GM12878 (cell line): ENCODE results near the gene MFSD6. TPM values are rescaled to one million over a fixed set of nuclear protein-coding genes. Genes with fewer than 3 reads are reported as not detected.

Experiments
- ATAC-seq: fragments of 200-7000 bp; cut with Tn5 transposase; 3 replicates; pipeline ENCODE4 v1.9.1; 2020; ENCODE audit warnings: mild to moderate bottlenecking, moderate library complexity
- BruUV-seq: library from RNA; stranded (reverse); fragments of 400-500 nt; replicated peaks from 2 replicates; lab custom pipeline; 2021; lab: Mats Ljungman, UMichigan
- CTCF ChIA-PET: fragments of 300-600 bp; sonication (Branson Sonifier 250); formaldehyde crosslinking; extraction: SDS; loops from one replicate; lab custom pipeline; 2021; ENCODE audit warnings: inconsistent platforms; lab: Yijun Ruan, JAX
- POLR2A ChIA-PET: fragments of 350-600 bp; formaldehyde crosslinking; extraction: SDS; loops from one replicate; lab custom pipeline; 2021; ENCODE audit warnings: inconsistent platforms; lab: Charles Lee
- RAD21 ChIA-PET: fragments of 300-600 bp; sonication (Branson Sonifier 250); formaldehyde crosslinking; loops from one replicate; lab custom pipeline; 2023; ENCODE audit warnings: antibody characterized with exemption; ENCODE audit not compliant: unreplicated experiment; lab: Charles Lee
- SMC1A ChIA-PET: fragments of 300-600 bp; sonication (Branson Sonifier 250); formaldehyde crosslinking; loops from one replicate; lab custom pipeline; 2023; ENCODE audit not compliant: unreplicated experiment, uncharacterized antibody; lab: Charles Lee
- DNase-seq: peaks from one replicate; pipeline ENCODE4 v3.0.0-alpha.2; 2011; ENCODE audit warnings: low read depth, low spot score
- FAIRE-seq: peaks from 3 replicates; lab custom pipeline; 2011; peaks lifted over from hg19 to GRCh38; lab: Jason Lieb, UNC
- H2AFZ ChIP-seq: 2 replicates; pipeline ENCODE4 v1.6.0; 2011; ENCODE audit warnings: low read depth, low read length, control low read depth; ENCODE audit not compliant: control insufficient read depth
- H3K27ac ChIP-seq: 2 replicates; pipeline ENCODE4 v1.5.1; 2011; ENCODE audit warnings: control low read depth; ENCODE audit not compliant: control insufficient read depth, insufficient read depth
- H3K27me3 ChIP-seq, 2 experiments: replicated peaks in 1 of 2; 2 replicates each; pipeline versions ENCODE4 v1.6.0 to v1.6.1; 2011; ENCODE audit warnings: low read length in 1 of 2; ENCODE audit not compliant: control insufficient read depth in 2 of 2, insufficient read depth in 2 of 2
- H3K36me3 ChIP-seq, 2 experiments: 2 replicates each; pipeline ENCODE4 v1.5.1; 2011; ENCODE audit warnings: low read length in 1 of 2; ENCODE audit not compliant: control insufficient read depth in 2 of 2, insufficient read depth in 2 of 2
- H3K4me1 ChIP-seq: 2 replicates; pipeline ENCODE4 v1.6.1; 2011; ENCODE audit warnings: mild to moderate bottlenecking, low read length, moderate library complexity, mixed read lengths; ENCODE audit not compliant: control insufficient read depth, insufficient read depth
- H3K4me2 ChIP-seq: 2 replicates; pipeline ENCODE4 v1.6.0; 2011; ENCODE audit warnings: control low read depth; ENCODE audit not compliant: control insufficient read depth, insufficient read depth
- H3K4me3 ChIP-seq: fragments of 200-600 bp; sonication (generic); 2 replicates; pipeline ENCODE4 v1.5.1; 2016
- H3K79me2 ChIP-seq: 2 replicates; pipeline ENCODE4 v1.6.0; 2011; ENCODE audit warnings: low read length; ENCODE audit not compliant: control insufficient read depth, insufficient read depth
- H3K9ac ChIP-seq: 2 replicates; pipeline ENCODE4 v1.8.0; 2011; ENCODE audit warnings: low read length, control low read depth, mixed read lengths; ENCODE audit not compliant: control insufficient read depth, insufficient read depth
- H3K9me3 ChIP-seq: replicated peaks from 3 replicates; pipeline ENCODE4 v1.5.1; 2011; ENCODE audit warnings: mild to moderate bottlenecking, low read length; ENCODE audit not compliant: control insufficient read depth, insufficient read depth
- H4K20me1 ChIP-seq: 2 replicates; pipeline ENCODE4 v1.6.0; 2011; ENCODE audit not compliant: control insufficient read depth, insufficient read depth
- ATF7 ChIP-seq: fragments of 450-650 bp; IDR thresholded peaks from 2 replicates; pipeline ENCODE4 v1.6.1; 2016; ENCODE audit warnings: low read depth, mild to moderate bottlenecking
- BMI1 ChIP-seq: fragments of 450-650 bp; IDR thresholded peaks from 2 replicates; pipeline ENCODE4 v1.6.1; 2016; ENCODE audit warnings: mild to moderate bottlenecking, moderate library complexity, borderline replicate concordance
- BRCA1 ChIP-seq: IDR thresholded peaks from 2 replicates; pipeline ENCODE4 v1.6.1; 2011; ENCODE audit warnings: low read depth, low read length, improper control_type of control experiment
- CBX5 ChIP-seq: sonication (generic); IDR thresholded peaks from 2 replicates; pipeline ENCODE4 v1.6.1; 2016; ENCODE audit warnings: low read depth, moderate library complexity, mild to moderate bottlenecking, inconsistent platforms
- DPF2 ChIP-seq: fragments of 450-650 bp; IDR thresholded peaks from 2 replicates; pipeline ENCODE4 v1.6.1; 2017; ENCODE audit warnings: mild to moderate bottlenecking
- E2F8 ChIP-seq: fragments of 450-650 bp; IDR thresholded peaks from 2 replicates; pipeline ENCODE4 v1.6.1; 2018; ENCODE audit warnings: mild to moderate bottlenecking, low read depth, moderate library complexity; ENCODE audit not compliant: partially characterized antibody
- E4F1 ChIP-seq: fragments of 450-650 bp; IDR thresholded peaks from 2 replicates; pipeline ENCODE4 v1.6.1; 2018; ENCODE audit warnings: borderline replicate concordance, mild to moderate bottlenecking; ENCODE audit not compliant: partially characterized antibody
- FOXK2 ChIP-seq: fragments of 450-650 bp; IDR thresholded peaks from 2 replicates; pipeline ENCODE4 v1.6.1; 2017; ENCODE audit warnings: mild to moderate bottlenecking, moderate library complexity
- GABPA ChIP-seq: IDR thresholded peaks from 2 replicates; pipeline ENCODE4 v1.6.1; 2014; ENCODE audit warnings: antibody characterized with exemption, low read depth, mild to moderate bottlenecking, inconsistent platforms
- HDGF ChIP-seq: fragments of 450-650 bp; IDR thresholded peaks from 2 replicates; pipeline ENCODE4 v1.6.1; 2016; ENCODE audit warnings: antibody characterized with exemption
- IRF3 ChIP-seq: fragments of 450-650 bp; IDR thresholded peaks from 2 replicates; pipeline ENCODE4 v1.6.1; 2014; ENCODE audit warnings: mild to moderate bottlenecking
- LARP7 ChIP-seq: fragments of 450-650 bp; IDR thresholded peaks from 2 replicates; pipeline ENCODE4 v1.6.1; 2017; ENCODE audit warnings: mild to moderate bottlenecking
- MTA3 ChIP-seq: IDR thresholded peaks from 2 replicates; pipeline ENCODE4 v1.6.1; 2012; ENCODE audit warnings: low read length, inconsistent platforms, borderline replicate concordance
- MXI1 ChIP-seq: fragments of 150-350 bp; IDR thresholded peaks from 2 replicates; pipeline ENCODE4 v1.6.1; 2011; ENCODE audit warnings: low read depth, mild to moderate bottlenecking, inconsistent platforms, low read length, improper control_type of control experiment
- NFXL1 ChIP-seq: fragments of 450-650 bp; IDR thresholded peaks from 2 replicates; pipeline ENCODE4 v1.6.1; 2017; ENCODE audit warnings: antibody characterized with exemption, mild to moderate bottlenecking, borderline replicate concordance
- SIN3A ChIP-seq: IDR thresholded peaks from 2 replicates; pipeline ENCODE4 v1.6.1; 2012; ENCODE audit warnings: low read depth, low read length, improper control_type of control experiment
- SREBF2 ChIP-seq: IDR thresholded peaks from 2 replicates; pipeline ENCODE4 v1.6.1; 2012; ENCODE audit warnings: mild to moderate bottlenecking, low read length
- TCF7 ChIP-seq: IDR thresholded peaks from 2 replicates; pipeline ENCODE4 v1.6.1; 2014; ENCODE audit warnings: antibody characterized with exemption, borderline replicate concordance
- WGBS: methylation state at CpG from one replicate; pipeline ENCODE4 v1.1.6; 2016; ENCODE audit warnings: low lambda C conversion rate; ENCODE audit not compliant: insufficient replicate concordance, insufficient coverage; ENCODE audit errors: missing lambda C conversion rate; 5-methylcytosine and 5-hydroxymethylcytosine counted together
- in situ Hi-C: fragments of 300-500 bp; cut with MboI; formaldehyde crosslinking; loops from 9 replicates; pipeline ENCODE4 v1.14.3; 2018; ENCODE audit warnings: mixed read lengths
- intact Hi-C: fragments of 100-400 bp; cut with micrococcal nuclease; formaldehyde crosslinking; loops from one replicate; pipeline ENCODE4 v1.14.2; 2022; ENCODE audit not compliant: unreplicated experiment
- polyA plus RNA-seq, 11 experiments: library from polyadenylated mRNA; depleted of rRNA in 4 of 11; unstranded in 6 of 11; stranded (reverse) in 5 of 11; fragments of >200 nt; fragmentation: Nextera tagmentation in 4 of 11; fragmentation: Illumina TruSeq in 1 of 11; extraction: Ambion mirVana in 4 of 11; extraction: Trizol in 1 of 11; gene quantifications; 1 replicate in 1 of 11; 2 replicates in 10 of 11; pipeline versions ENCODE4 v1.2.1 to v1.2.3, GENCODE V29; 2011 to 2016; ENCODE audit warnings: inconsistent platforms in 2 of 11, missing spikeins in 2 of 11, low read depth in 1 of 11
- total RNA-seq, 4 experiments: library from RNA; depleted of rRNA in 3 of 4; stranded (reverse); fragments of >200 nt in 3 of 4; fragmentation: Illumina TruSeq in 1 of 4; extraction: Trizol in 1 of 4; gene quantifications; 2 replicates each; pipeline versions ENCODE4 v1.2.1 to v1.2.3, GENCODE V29; 2013 to 2021
- TF ChIP-seq, protein P1 (sequence below): IDR thresholded peaks from 2 replicates; pipeline ENCODE4 v1.6.1; 2012; ENCODE audit warnings: low read depth, low read length, improper control_type of control experiment

The MFSD6 gene
- total and polyA plus RNA-seq, 10 of the 15 experiments (the other 5 are each of a cell fraction or from before 2014, with no cell fraction given) = 6.7 to 42.6 (median 24.2) TPM

GRCh38 chr2:190504912-190505311 lies 96.8 kb downstream of the MFSD6 start (continued):
- TF ChIP-seq E4F1 (no peak), SIN3A (no peak), DPF2 (no peak), BMI1 (no peak)
- TF ChIP-seq, all 136 proteins: peak for 0

DNA sequence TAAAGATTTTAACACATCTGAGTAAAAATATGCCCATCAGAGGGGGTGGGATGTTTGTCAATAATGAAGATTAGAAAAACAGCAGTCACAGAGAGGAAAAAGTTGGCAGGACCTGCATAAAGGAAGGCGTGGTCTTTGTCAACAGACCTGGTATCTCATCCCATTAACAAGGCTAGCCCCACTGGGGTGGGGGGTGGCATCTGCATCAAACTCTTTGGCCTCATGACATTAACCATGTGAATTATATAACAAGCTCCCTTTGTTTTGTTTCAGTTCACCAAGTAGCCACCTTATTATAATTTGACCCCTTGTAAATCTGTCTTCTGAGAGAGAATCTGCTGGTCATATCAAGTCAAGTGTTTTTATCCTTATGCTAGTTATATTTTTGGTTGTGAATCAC lies 97.5 kb downstream of the MFSD6 start:
- H3K4me3 ChIP-seq = no peak overlapping the region
- H4K20me1 ChIP-seq = no peaks in the 10 kb centered on the region
- no peak for DNase-seq
- no peak overlapping the region for H3K4me2 ChIP-seq
- RAD21 ChIA-PET = interaction anchor here (1.4 kb wide), 1 partner anchor 27 kb away, joined by 4 read pairs; no protein-coding TSS in a partner anchor
- BruUV-seq = no TSS peak
- no peak overlapping the region for H3K27ac ChIP-seq
- H3K79me2 ChIP-seq = no peaks in the 10 kb centered on the region
- WGBS = 100% methylated on average over 1 of the region's 1 CpG
- no peak for FAIRE-seq
- no peak overlapping the region for H2AFZ ChIP-seq
- H3K36me3 ChIP-seq = peaks cover 0 to 12% of the 10 kb centered on the region in 2 experiments; a peak in 3 of 4 replicates
- CTCF ChIA-PET = no interaction called here
- H3K9me3 ChIP-seq = no peaks in the 10 kb centered on the region
- in situ Hi-C loops = loop anchor here (5.0 to 10.0 kb wide), 2 partner anchors 118 to 421 kb away; no protein-coding TSS in a partner anchor
- SMC1A ChIA-PET = interaction anchor here (0.6 to 1.4 kb wide), 3 partner anchors 54 to 160 kb away, joined by 3 to 4 read pairs (median 3); no protein-coding TSS in a partner anchor
- POLR2A ChIA-PET = no interaction called here
- H3K27me3 ChIP-seq = no peaks in the 10 kb centered on the region
- ATAC-seq = no peak
- no peak overlapping the region for H3K9ac ChIP-seq
- H3K4me1 ChIP-seq = no peaks in the 10 kb centered on the region
- intact Hi-C loops = no loop called here
- TF ChIP-seq NFXL1 = no peak
- TF ChIP-seq TCF7 = no peak
- no peak for TF ChIP-seq ATF7
- no peak for TF ChIP-seq MTA3
- TF ChIP-seq SREBF2 = no peak
- TF ChIP-seq CBX5 = no peak
- TF ChIP-seq E2F8 = no peak
- no peak for TF ChIP-seq FOXK2
- TF ChIP-seq, protein P1, sequence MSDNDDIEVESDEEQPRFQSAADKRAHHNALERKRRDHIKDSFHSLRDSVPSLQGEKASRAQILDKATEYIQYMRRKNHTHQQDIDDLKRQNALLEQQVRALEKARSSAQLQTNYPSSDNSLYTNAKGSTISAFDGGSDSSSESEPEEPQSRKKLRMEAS = no peak
- TF ChIP-seq GABPA = no peak
- no peak for TF ChIP-seq MXI1
- TF ChIP-seq HDGF = no peak
- TF ChIP-seq LARP7 = no peak
- TF ChIP-seq BRCA1 = no peak
- no peak for TF ChIP-seq IRF3
